IMR-90 (cell line): Measurements from ENCODE around the gene THOC2. TPM values are rescaled to one million over a fixed set of nuclear protein-coding genes. Genes with fewer than 3 reads are reported as not detected.

Source experiments
- ATAC-seq: fragments of 200-7000 bp; cut with Tn5 transposase; 2 replicates; pipeline ENCODE4 v1.9.1; 2020; ENCODE audit warnings: low read depth, mild to moderate bottlenecking, moderate library complexity
- BruUV-seq: library from RNA; stranded (reverse); fragments of 400-500 nt; replicated peaks from 2 replicates; lab custom pipeline; 2021; lab: Mats Ljungman, UMichigan
- CTCF ChIA-PET: fragments of 300-600 bp; formaldehyde crosslinking; extraction: SDS; loops from one replicate; lab custom pipeline; 2021; ENCODE audit warnings: antibody characterized with exemption; lab: Yijun Ruan, JAX
- POLR2A ChIA-PET: fragments of 300-600 bp; sonication (Branson Sonifier 250); formaldehyde crosslinking; loops from one replicate; lab custom pipeline; 2022; ENCODE audit warnings: antibody characterized with exemption; ENCODE audit not compliant: unreplicated experiment; lab: Charles Lee
- DNase-seq: peaks from one replicate; pipeline ENCODE4 v3.0.0; 2013
- H2AFZ ChIP-seq: replicated peaks from 2 replicates; pipeline ENCODE3; 2013; ENCODE audit warnings: low read length, mild to moderate bottlenecking; ENCODE audit not compliant: poor library complexity
- H2AK5ac ChIP-seq: 2 replicates; pipeline ENCODE4 v1.6.1; 2013; ENCODE audit warnings: low read depth, low read length, inconsistent platforms
- H2AK9ac ChIP-seq: replicated peaks from 2 replicates; pipeline ENCODE3; 2013; ENCODE audit warnings: mild to moderate bottlenecking, low read depth, low read length, moderate library complexity; ENCODE audit not compliant: poor library complexity
- H2BK120ac ChIP-seq: 2 replicates; pipeline ENCODE4 v1.6.1; 2013; ENCODE audit warnings: low read depth, low read length, inconsistent platforms
- H2BK15ac ChIP-seq: 3 replicates; pipeline ENCODE4 v1.6.1; 2013; ENCODE audit warnings: low read depth, low read length, inconsistent platforms
- H2BK20ac ChIP-seq: 2 replicates; pipeline ENCODE4 v1.6.1; 2013; ENCODE audit warnings: low read depth, mild to moderate bottlenecking, inconsistent platforms, low read length, moderate library complexity
- H2BK5ac ChIP-seq: 2 replicates; pipeline ENCODE4 v1.6.1; 2013; ENCODE audit warnings: mild to moderate bottlenecking, low read depth, low read length, inconsistent platforms; ENCODE audit not compliant: poor library complexity, severe bottlenecking
- H3K14ac ChIP-seq: replicated peaks from 2 replicates; pipeline ENCODE4 v1.6.1; 2013; ENCODE audit warnings: low read depth, low read length, inconsistent platforms
- H3K18ac ChIP-seq: 2 replicates; pipeline ENCODE4 v1.6.1; 2013; ENCODE audit warnings: low read depth, low read length, control low read depth
- H3K23ac ChIP-seq: 2 replicates; pipeline ENCODE4 v1.6.1; 2013; ENCODE audit warnings: low read depth, low read length, inconsistent platforms
- H3K27ac ChIP-seq: 2 replicates; pipeline ENCODE4 v1.5.1; 2013; ENCODE audit warnings: mild to moderate bottlenecking, control low read depth, low read length; ENCODE audit not compliant: insufficient read depth
- H3K27me3 ChIP-seq: 2 replicates; pipeline ENCODE4 v1.6.1; 2013; ENCODE audit warnings: low read length; ENCODE audit not compliant: control insufficient read depth, insufficient read depth
- H3K36me3 ChIP-seq: 2 replicates; pipeline ENCODE4 v1.6.1; 2013; ENCODE audit warnings: low read length, mixed read lengths; ENCODE audit not compliant: control insufficient read depth, insufficient read depth
- H3K4ac ChIP-seq: 2 replicates; pipeline ENCODE4 v1.6.1; 2013; ENCODE audit warnings: low read depth, low read length, inconsistent platforms
- H3K4me1 ChIP-seq: 2 replicates; pipeline ENCODE4 v1.6.1; 2013; ENCODE audit warnings: low read length, mixed read lengths; ENCODE audit not compliant: control insufficient read depth, insufficient read depth
- H3K4me2 ChIP-seq: 2 replicates; pipeline ENCODE4 v1.6.1; 2013; ENCODE audit warnings: low read depth, mild to moderate bottlenecking, control low read depth, low read length, moderate library complexity
- H3K4me3 ChIP-seq: 2 replicates; pipeline ENCODE4 v1.5.1; 2013; ENCODE audit warnings: low read depth, mild to moderate bottlenecking, control low read depth, low read length, moderate library complexity; ENCODE audit not compliant: insufficient read depth
- H3K56ac ChIP-seq: 2 replicates; pipeline ENCODE4 v1.6.1; 2013; ENCODE audit warnings: low read length, inconsistent platforms; ENCODE audit not compliant: insufficient read depth; ENCODE audit errors: extremely low read depth
- H3K79me1 ChIP-seq, 2 experiments: 2 replicates each; pipeline ENCODE4 v1.6.1; 2013; ENCODE audit warnings: low read length in 2 of 2, inconsistent platforms in 1 of 2, low read depth in 1 of 2
- H3K9ac ChIP-seq: 2 replicates; pipeline ENCODE4 v1.6.1; 2013; ENCODE audit warnings: low read depth, low read length, control low read depth
- H3K9me1 ChIP-seq: 2 replicates; pipeline ENCODE4 v1.6.1; 2013; ENCODE audit warnings: low read length, inconsistent platforms; ENCODE audit not compliant: insufficient read depth
- H3K9me3 ChIP-seq: 2 replicates; pipeline ENCODE4 v1.6.1; 2013; ENCODE audit warnings: low read length; ENCODE audit not compliant: control insufficient read depth, insufficient read depth
- H4K20me1 ChIP-seq: 2 replicates; pipeline ENCODE4 v1.6.1; 2013; ENCODE audit warnings: low read length, inconsistent platforms; ENCODE audit not compliant: insufficient read depth
- H4K5ac ChIP-seq: 2 replicates; pipeline ENCODE4 v1.6.1; 2013; ENCODE audit warnings: mild to moderate bottlenecking, low read depth, low read length, control low read depth
- H4K8ac ChIP-seq, 2 experiments: 2 replicates each; pipeline ENCODE4 v1.6.1; 2013; ENCODE audit warnings: low read depth in 2 of 2, low read length in 2 of 2, control low read depth in 1 of 2, inconsistent platforms in 1 of 2
- H4K91ac ChIP-seq: 2 replicates; pipeline ENCODE4 v1.6.1; 2013; ENCODE audit warnings: low read depth, low read length, inconsistent platforms; ENCODE audit not compliant: insufficient read depth
- BHLHE40 ChIP-seq: fragments of 150-350 bp; IDR thresholded peaks from 2 replicates; pipeline ENCODE4 v1.6.1; 2016; ENCODE audit warnings: mild to moderate bottlenecking, low read depth, low read length
- CHD1 ChIP-seq: IDR thresholded peaks from 2 replicates; pipeline ENCODE4 v1.6.1; 2012; ENCODE audit warnings: low read depth, low read length, improper control_type of control experiment
- MAZ ChIP-seq: IDR thresholded peaks from 2 replicates; pipeline ENCODE4 v1.6.1; 2012; ENCODE audit warnings: low read depth, mild to moderate bottlenecking, low read length, improper control_type of control experiment, moderate library complexity, borderline replicate concordance
- NFE2L2 ChIP-seq: fragments of 150-350 bp; IDR thresholded peaks from 2 replicates; pipeline ENCODE4 v1.6.1; 2016; ENCODE audit warnings: low read depth, mild to moderate bottlenecking, low read length
- POLR2A ChIP-seq: IDR thresholded peaks from 2 replicates; pipeline ENCODE4 v1.6.1; 2012; ENCODE audit warnings: mild to moderate bottlenecking, low read depth, low read length
- RAD21 ChIP-seq: IDR thresholded peaks from 2 replicates; pipeline ENCODE4 v1.6.1; 2012; ENCODE audit warnings: low read length, improper control_type of control experiment
- SMC3 ChIP-seq: fragments of 150-350 bp; IDR thresholded peaks from 2 replicates; pipeline ENCODE4 v1.6.1; 2016; ENCODE audit warnings: low read depth, mild to moderate bottlenecking, antibody characterized with exemption, low read length, moderate library complexity
- dilution Hi-C: fragments of 300-500 bp; cut with HindIII; formaldehyde crosslinking; loops from one replicate; pipeline ENCODE4 v1.14.3; 2018; ENCODE audit warnings: low sequenced_read_pairs; ENCODE audit not compliant: unreplicated experiment
- in situ Hi-C: fragments of 300-500 bp; cut with MboI; formaldehyde crosslinking; loops from 3 replicates; pipeline ENCODE4 v1.14.3; 2019; ENCODE audit warnings: low sequenced_read_pairs, inconsistent platforms, mixed read lengths
- intact Hi-C: fragments of 100-400 bp; cut with micrococcal nuclease; formaldehyde crosslinking; loops from 2 replicates; pipeline ENCODE4 v1.10.0; 2022
- polyA plus RNA-seq, 3 experiments: library from polyadenylated mRNA; depleted of rRNA; stranded (reverse); fragments of >200 nt; gene quantifications; 2 replicates each; pipeline ENCODE4 v1.2.3, GENCODE V29; 2012; ENCODE audit warnings: low replicate concordance in 1 of 3
- total RNA-seq: library from RNA; depleted of rRNA; stranded (reverse); fragments of >200 nt; gene quantifications from 2 replicates; pipeline ENCODE4 v1.2.3, GENCODE V29; 2012
- TF ChIP-seq, protein P1 (sequence below): conservative IDR thresholded peaks from 2 replicates; pipeline ENCODE4 v1.5.1; 2012; ENCODE audit warnings: mild to moderate bottlenecking, low read depth, low read length, improper control_type of control experiment
- TF ChIP-seq, protein P2 (sequence below): fragments of 150-350 bp; IDR thresholded peaks from 2 replicates; pipeline ENCODE4 v1.6.1; 2016; ENCODE audit warnings: low read depth, mild to moderate bottlenecking, low read length, moderate library complexity, borderline replicate concordance
- TF ChIP-seq, protein P3 (sequence below): fragments of 150-350 bp; IDR thresholded peaks from 2 replicates; pipeline ENCODE4 v1.6.1; 2017; ENCODE audit warnings: mild to moderate bottlenecking, antibody characterized with exemption, low read length, low read depth

The THOC2 gene
- total and polyA plus RNA-seq, 2 of the 4 experiments (the other 2 are of a cell fraction): 42.9 to 58.8 TPM

DNA sequence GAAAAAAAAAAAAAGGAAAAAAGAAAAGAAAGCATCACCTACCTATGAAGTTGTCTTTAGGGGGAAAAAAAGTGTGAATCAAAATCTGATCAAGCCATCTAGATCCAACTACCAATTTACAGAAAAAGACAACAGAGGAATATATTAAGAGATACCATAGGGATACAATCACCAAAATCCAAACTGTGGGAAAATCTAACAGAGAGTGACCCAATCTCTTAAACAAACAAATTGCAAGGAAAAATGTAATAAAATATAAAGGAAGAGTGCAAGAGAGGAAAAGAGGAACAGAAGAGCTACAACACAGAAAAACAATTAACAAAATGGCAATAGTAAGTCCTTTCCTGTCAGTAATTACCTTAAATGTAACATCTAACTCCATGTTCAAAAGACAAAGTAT lies 19.0 kb downstream of the THOC2 start:
- no peak overlapping the region for H3K4me3 ChIP-seq
- no peak overlapping the region for H2AFZ ChIP-seq
- ChIA-PET CTCF (no interaction called here), POLR2A (no interaction called here)
- dilution Hi-C loops (no loop called here), in situ Hi-C loops (no loop called here), intact Hi-C loops (no loop called here)
- H3K56ac ChIP-seq: no peak overlapping the region
- H3K79me1 ChIP-seq: no peaks in the 10 kb centered on the region
- H2BK15ac ChIP-seq: no peak overlapping the region
- DNase-seq: peak; percentile 22
- no peak for ATAC-seq
- no peak overlapping the region for H2BK20ac ChIP-seq
- no peak for TF ChIP-seq NFE2L2
- TF ChIP-seq MAZ: no peak
- TF ChIP-seq, protein P1, sequence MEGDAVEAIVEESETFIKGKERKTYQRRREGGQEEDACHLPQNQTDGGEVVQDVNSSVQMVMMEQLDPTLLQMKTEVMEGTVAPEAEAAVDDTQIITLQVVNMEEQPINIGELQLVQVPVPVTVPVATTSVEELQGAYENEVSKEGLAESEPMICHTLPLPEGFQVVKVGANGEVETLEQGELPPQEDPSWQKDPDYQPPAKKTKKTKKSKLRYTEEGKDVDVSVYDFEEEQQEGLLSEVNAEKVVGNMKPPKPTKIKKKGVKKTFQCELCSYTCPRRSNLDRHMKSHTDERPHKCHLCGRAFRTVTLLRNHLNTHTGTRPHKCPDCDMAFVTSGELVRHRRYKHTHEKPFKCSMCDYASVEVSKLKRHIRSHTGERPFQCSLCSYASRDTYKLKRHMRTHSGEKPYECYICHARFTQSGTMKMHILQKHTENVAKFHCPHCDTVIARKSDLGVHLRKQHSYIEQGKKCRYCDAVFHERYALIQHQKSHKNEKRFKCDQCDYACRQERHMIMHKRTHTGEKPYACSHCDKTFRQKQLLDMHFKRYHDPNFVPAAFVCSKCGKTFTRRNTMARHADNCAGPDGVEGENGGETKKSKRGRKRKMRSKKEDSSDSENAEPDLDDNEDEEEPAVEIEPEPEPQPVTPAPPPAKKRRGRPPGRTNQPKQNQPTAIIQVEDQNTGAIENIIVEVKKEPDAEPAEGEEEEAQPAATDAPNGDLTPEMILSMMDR: no peak
- no peak for TF ChIP-seq RAD21
- no peak for TF ChIP-seq BHLHE40
- no peak for TF ChIP-seq CHD1
- no peak for TF ChIP-seq SMC3
- TF ChIP-seq, protein P2, sequence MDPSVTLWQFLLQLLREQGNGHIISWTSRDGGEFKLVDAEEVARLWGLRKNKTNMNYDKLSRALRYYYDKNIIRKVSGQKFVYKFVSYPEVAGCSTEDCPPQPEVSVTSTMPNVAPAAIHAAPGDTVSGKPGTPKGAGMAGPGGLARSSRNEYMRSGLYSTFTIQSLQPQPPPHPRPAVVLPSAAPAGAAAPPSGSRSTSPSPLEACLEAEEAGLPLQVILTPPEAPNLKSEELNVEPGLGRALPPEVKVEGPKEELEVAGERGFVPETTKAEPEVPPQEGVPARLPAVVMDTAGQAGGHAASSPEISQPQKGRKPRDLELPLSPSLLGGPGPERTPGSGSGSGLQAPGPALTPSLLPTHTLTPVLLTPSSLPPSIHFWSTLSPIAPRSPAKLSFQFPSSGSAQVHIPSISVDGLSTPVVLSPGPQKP: no peak
- TF ChIP-seq, protein P3, sequence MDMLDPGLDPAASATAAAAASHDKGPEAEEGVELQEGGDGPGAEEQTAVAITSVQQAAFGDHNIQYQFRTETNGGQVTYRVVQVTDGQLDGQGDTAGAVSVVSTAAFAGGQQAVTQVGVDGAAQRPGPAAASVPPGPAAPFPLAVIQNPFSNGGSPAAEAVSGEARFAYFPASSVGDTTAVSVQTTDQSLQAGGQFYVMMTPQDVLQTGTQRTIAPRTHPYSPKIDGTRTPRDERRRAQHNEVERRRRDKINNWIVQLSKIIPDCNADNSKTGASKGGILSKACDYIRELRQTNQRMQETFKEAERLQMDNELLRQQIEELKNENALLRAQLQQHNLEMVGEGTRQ: no peak
- TF ChIP-seq POLR2A: no peak
- H2AK5ac ChIP-seq: no peak overlapping the region
- H2BK120ac ChIP-seq: no peak overlapping the region
- H3K9ac ChIP-seq: no peak overlapping the region
- no peak overlapping the region for H4K5ac ChIP-seq
- no peak overlapping the region for H3K23ac ChIP-seq
- H3K27ac ChIP-seq: peak overlapping the region; percentile 35; the same call in 1 of the 2 replicates
- peaks cover 17% of the 10 kb centered on the region for H4K20me1 ChIP-seq
- H3K4ac ChIP-seq: no peak overlapping the region
- no peaks in the 10 kb centered on the region for H3K36me3 ChIP-seq
- H3K18ac ChIP-seq: no peak overlapping the region
- H4K91ac ChIP-seq: no peak overlapping the region
- no peaks in the 10 kb centered on the region for H3K9me1 ChIP-seq
- H2AK9ac ChIP-seq: no peak overlapping the region
- BruUV-seq: no TSS peak
- no peak overlapping the region for H4K8ac ChIP-seq
- H3K4me2 ChIP-seq: no peak overlapping the region; the same call in 1 of the 2 replicates
- H3K27me3 ChIP-seq: no peaks in the 10 kb centered on the region
- H2BK5ac ChIP-seq: no peak overlapping the region
- H3K4me1 ChIP-seq: no peaks in the 10 kb centered on the region; the same call in 1 of the 2 replicates
- H3K14ac ChIP-seq: no peak overlapping the region
- H3K9me3 ChIP-seq: no peaks in the 10 kb centered on the region
